GM06990 (cell line): ENCODE data around the gene DYRK4.

ENCODE experiments used
- DNase-seq: peaks from one replicate; pipeline ENCODE4 v3.0.0-alpha.2; 2011; ENCODE audit not compliant: insufficient read length; ENCODE audit errors: extremely low read depth
- H3K27me3 ChIP-seq: replicated peaks from 2 replicates; pipeline ENCODE4 v1.6.0; 2011; ENCODE audit warnings: low read length; ENCODE audit not compliant: control insufficient read depth, insufficient read depth
- H3K36me3 ChIP-seq: 2 replicates; pipeline ENCODE4 v1.5.1; 2011; ENCODE audit warnings: low read length; ENCODE audit not compliant: control insufficient read depth, insufficient read depth
- H3K4me3 ChIP-seq: replicated peaks from 2 replicates; pipeline ENCODE4 v1.5.1; 2011; ENCODE audit warnings: low read depth, mild to moderate bottlenecking, control low read depth, low read length
- CTCF ChIP-seq: IDR thresholded peaks from 2 replicates; pipeline ENCODE4 v1.5.1; 2011; ENCODE audit warnings: low read length, control low read depth, mild to moderate bottlenecking, inconsistent platforms; ENCODE audit not compliant: insufficient read depth, poor library complexity, severe bottlenecking

Gene DYRK4

DNA sequence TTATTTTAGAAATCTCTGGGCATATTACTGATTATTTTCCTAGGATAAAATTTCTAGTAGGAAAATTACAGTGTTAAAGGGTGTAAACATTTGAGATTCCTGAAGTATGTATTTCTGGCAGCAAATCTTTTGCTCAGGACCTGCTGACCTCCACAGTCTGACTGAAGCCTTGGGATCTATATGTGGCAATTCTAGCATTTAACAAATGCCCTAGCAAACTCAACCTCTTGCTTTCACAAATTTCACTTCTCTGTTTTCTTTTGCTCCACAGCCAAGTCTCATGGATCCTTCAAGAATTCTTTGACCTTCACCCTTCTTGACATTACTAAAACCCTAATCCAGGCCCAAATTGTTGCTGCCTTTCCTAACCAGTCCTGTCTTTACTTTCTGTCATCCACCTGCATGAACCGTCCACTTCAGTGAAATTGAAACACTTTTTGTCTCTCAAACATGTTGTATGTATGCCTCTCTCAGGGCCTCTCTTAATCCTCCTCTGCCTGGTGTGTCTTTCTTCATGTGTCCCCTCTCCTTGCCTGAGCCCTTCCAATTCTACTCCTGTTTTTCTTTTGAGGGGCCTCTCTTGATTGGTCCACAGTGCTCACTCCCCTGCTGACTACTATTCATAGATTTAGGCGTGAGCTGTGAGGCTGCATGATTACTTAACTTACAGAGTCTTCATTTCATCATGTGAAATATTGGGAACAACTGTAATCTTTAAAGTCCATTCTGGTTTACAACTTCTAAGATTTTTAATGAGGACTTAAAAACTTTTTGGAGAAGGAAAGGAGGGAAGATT is 5.1 kb upstream of the DYRK4 start:
- no peak for DNase-seq
- no peak for TF ChIP-seq CTCF
- no peak overlapping the region for H3K4me3 ChIP-seq
- H3K27me3 ChIP-seq = no peaks in the 10 kb centered on the region
- 0 out of 2 replicates have a peak, but pooled peaks cover 1% of the 10 kb centered on the region for H3K36me3 ChIP-seq

DNA sequence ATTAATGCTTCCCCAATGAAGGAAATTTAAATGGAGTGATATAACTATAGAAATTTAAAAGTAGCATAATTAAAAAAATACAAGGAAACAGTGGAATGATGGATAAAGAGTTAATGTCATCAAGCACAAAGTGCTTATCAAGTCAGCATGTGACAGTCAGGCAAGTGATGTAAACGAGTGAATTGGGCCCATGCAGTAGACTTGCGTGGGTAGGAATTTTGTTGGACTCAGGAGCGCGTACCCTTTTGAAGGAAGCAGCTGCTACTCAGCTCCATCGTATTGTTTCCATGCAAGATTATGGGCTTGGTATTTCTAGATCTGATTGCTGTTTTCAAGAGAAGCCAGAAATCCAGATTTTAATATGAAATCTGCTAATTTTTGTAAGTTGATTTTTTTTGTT is 4.4 kb upstream of the DYRK4 start:
- DNase-seq = no peak
- Histone ChIP-seq H3K4me3 (no peak overlapping the region), H3K27me3 (no peaks in the 10 kb centered on the region), H3K36me3 (0 out of 2 replicates have a peak, but pooled peaks cover 1% of the 10 kb centered on the region)
- no peak for TF ChIP-seq CTCF

- H3K4me3 ChIP-seq = no peak overlapping the region
- DNase-seq = no peak
- TF ChIP-seq CTCF = no peak
- 0 out of 2 replicates have a peak, but pooled peaks cover under 1% of the 10 kb centered on the region for H3K36me3 ChIP-seq
- no peaks in the 10 kb centered on the region for H3K27me3 ChIP-seq
Observed at GRCh38 chr12:4558171-4558570, 3.8 kb upstream of the DYRK4 start.

DNA sequence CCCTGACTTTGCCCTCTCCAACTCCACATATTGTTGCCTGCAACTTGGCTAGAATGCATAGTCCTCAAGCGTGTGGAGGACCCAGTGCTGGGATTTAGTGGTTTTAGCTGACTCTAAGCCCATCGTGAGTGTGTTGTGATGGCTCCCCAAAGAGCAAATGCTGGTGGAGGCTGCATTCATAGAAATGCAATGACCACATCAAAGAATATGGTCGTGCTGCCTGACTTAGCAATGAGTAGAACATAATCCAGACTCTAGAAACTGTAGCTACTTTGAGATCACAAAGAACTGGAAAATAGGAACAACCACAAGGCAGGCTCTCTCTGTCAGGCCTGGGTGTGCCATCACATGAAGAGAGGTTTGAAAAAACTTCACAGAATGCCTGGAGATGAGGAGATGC is 1.3 kb downstream of the DYRK4 start:
- Histone ChIP-seq H3K27me3 (no peaks in the 10 kb centered on the region), H3K36me3 (no peaks in the 10 kb centered on the region), H3K4me3 (no peak overlapping the region)
- no peak for TF ChIP-seq CTCF
- no peak for DNase-seq

DNA sequence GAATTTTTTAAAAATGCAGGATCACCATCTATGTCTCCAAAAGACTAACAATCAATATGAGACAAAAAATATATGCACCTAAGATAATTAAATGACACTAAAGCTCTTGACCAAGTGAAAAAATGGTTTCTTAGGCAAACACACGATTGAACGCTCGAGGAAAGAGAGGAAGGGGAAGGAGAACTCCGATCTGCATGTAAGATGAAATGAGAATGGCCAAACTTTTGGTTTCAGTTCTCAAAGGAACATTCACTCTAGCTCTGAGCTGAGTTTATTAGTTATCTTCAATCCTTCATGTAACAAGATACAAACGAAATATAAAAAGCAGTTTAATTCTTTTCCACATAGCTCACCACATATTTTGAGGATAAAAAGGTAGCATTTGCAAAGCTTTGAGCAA is 2.8 kb downstream of the DYRK4 start:
- TF ChIP-seq CTCF = no peak
- H3K36me3 ChIP-seq = no peaks in the 10 kb centered on the region
- no peaks in the 10 kb centered on the region for H3K27me3 ChIP-seq
- no peak overlapping the region for H3K4me3 ChIP-seq
- no peak for DNase-seq
